Erythroblast (primary cell): ENCODE measurements around the gene GIN1.

Source experiments
- GATA1 ChIP-seq: IDR thresholded peaks from 2 replicates; pipeline ENCODE4 v1.6.1; 2011; ENCODE audit warnings: low read depth, mild to moderate bottlenecking, control low read depth, low read length, moderate library complexity
- POLR2A ChIP-seq: IDR thresholded peaks from 2 replicates; pipeline ENCODE4 v1.6.1; 2011; ENCODE audit warnings: mild to moderate bottlenecking, low read length

- TF ChIP-seq POLR2A (no peak), GATA1 (no peak)
These were observed 7.0 kb downstream of the GIN1 start for GRCh38 chr5:103112910-103113309.
